GM23338 (cell line): ENCODE results near the gene MAP2K4. TPM values are rescaled to one million over a fixed set of nuclear protein-coding genes. Genes with fewer than 3 reads are reported as not detected.
A peak's percentile ranks its signal among the peaks of the same experiment; 100 is the strongest.

Experiments
- ATAC-seq: fragments of 200-7000 bp; cut with Tn5 transposase; 3 replicates; pipeline ENCODE4 v1.9.1; 2020
- DNase-seq: peaks from one replicate; pipeline ENCODE4 v3.0.0-alpha.2; 2015; ENCODE audit warnings: low spot score
- H2AFZ ChIP-seq: fragments of 200-600 bp; sonication (generic); 2 replicates; pipeline ENCODE4 v1.8.0; 2016; ENCODE audit warnings: antibody characterized with exemption, mild to moderate bottlenecking, moderate library complexity
- H3F3A ChIP-seq: fragments of 200-600 bp; sonication (generic); replicated peaks from 2 replicates; pipeline ENCODE4 v1.8.0; 2017; ENCODE audit warnings: antibody characterized with exemption, mixed run types, low read depth
- H3K27ac ChIP-seq: fragments of 200-600 bp; sonication (generic); 2 replicates; pipeline ENCODE4 v1.6.1; 2016; ENCODE audit warnings: low read depth
- H3K27me3 ChIP-seq: fragments of 200-600 bp; sonication (generic); 2 replicates; pipeline ENCODE4 v1.8.0; 2016; ENCODE audit warnings: mild to moderate bottlenecking, mixed run types, moderate library complexity; ENCODE audit not compliant: insufficient read depth
- H3K36me3 ChIP-seq: fragments of 200-600 bp; sonication (generic); 2 replicates; pipeline ENCODE4 v1.8.0; 2016; ENCODE audit warnings: mild to moderate bottlenecking; ENCODE audit not compliant: insufficient read depth
- H3K4me1 ChIP-seq: fragments of 200-600 bp; sonication (generic); 2 replicates; pipeline ENCODE4 v1.8.0; 2016; ENCODE audit warnings: mild to moderate bottlenecking, moderate library complexity; ENCODE audit not compliant: insufficient read depth
- H3K4me2 ChIP-seq: fragments of 200-600 bp; sonication (generic); 2 replicates; pipeline ENCODE4 v1.7.1; 2017; ENCODE audit warnings: mixed run types
- H3K4me3 ChIP-seq: fragments of 200-600 bp; sonication (generic); 2 replicates; pipeline ENCODE4 v1.6.1; 2016; ENCODE audit warnings: mixed run types
- H3K79me2 ChIP-seq: fragments of 200-600 bp; sonication (generic); replicated peaks from 2 replicates; pipeline ENCODE4 v1.8.0; 2017; ENCODE audit warnings: mild to moderate bottlenecking; ENCODE audit not compliant: insufficient read depth
- H3K9me2 ChIP-seq: fragments of 200-600 bp; sonication (generic); 2 replicates; pipeline ENCODE4 v1.8.0; 2017; ENCODE audit not compliant: insufficient read depth
- H4K20me1 ChIP-seq: fragments of 200-600 bp; sonication (generic); replicated peaks from 2 replicates; pipeline ENCODE4 v1.8.0; 2017; ENCODE audit warnings: mild to moderate bottlenecking; ENCODE audit not compliant: insufficient read depth
- H3K27ac Mint-ChIP-seq: 2 replicates; pipeline ENCODE4 v1.8.0; 2020; ENCODE audit warnings: inconsistent platforms, mild to moderate bottlenecking, moderate library complexity, mixed read lengths
- H3K27me3 Mint-ChIP-seq: 3 replicates; pipeline ENCODE4 v1.8.0; 2022; ENCODE audit warnings: low read depth, mild to moderate bottlenecking, moderate library complexity, mixed read lengths, inconsistent platforms; ENCODE audit not compliant: insufficient read depth, poor library complexity
- H3K36me3 Mint-ChIP-seq: 3 replicates; pipeline ENCODE4 v1.8.0; 2021; ENCODE audit warnings: low read depth, mild to moderate bottlenecking, inconsistent platforms, moderate library complexity, mixed read lengths
- H3K4me1 Mint-ChIP-seq: 3 replicates; pipeline ENCODE4 v1.8.0; 2020; ENCODE audit warnings: mild to moderate bottlenecking, inconsistent platforms, mixed read lengths
- H3K4me3 Mint-ChIP-seq: 3 replicates; pipeline ENCODE4 v1.8.0; 2021; ENCODE audit warnings: moderate library complexity, mild to moderate bottlenecking, inconsistent platforms, mixed read lengths
- H3K9me3 Mint-ChIP-seq: 3 replicates; pipeline ENCODE4 v1.8.0; 2020; ENCODE audit warnings: moderate library complexity, mild to moderate bottlenecking, inconsistent platforms, mixed read lengths
- CREB1 ChIP-seq: fragments of 250-450 bp; sonication (Bioruptor Pico); IDR thresholded peaks from 2 replicates; pipeline ENCODE4 v1.5.0; 2020; ENCODE audit warnings: low read depth, mild to moderate bottlenecking, moderate library complexity
- CTCF ChIP-seq, 2 experiments: fragments of 200-600 bp in 1 of 2; sonication (generic) in 1 of 2; conservative IDR thresholded peaks; 2 replicates each; pipeline versions ENCODE4 v1.5.1 to v1.6.1; 2016 to 2017; ENCODE audit warnings: antibody characterized with exemption in 2 of 2, low read depth in 2 of 2, mild to moderate bottlenecking in 2 of 2, moderate library complexity in 1 of 2
- ETS1 ChIP-seq: IDR thresholded peaks from 2 replicates; pipeline ENCODE4 v1.6.1; 2016; ENCODE audit warnings: antibody characterized with exemption
- EZH2 ChIP-seq: fragments of 200-600 bp; sonication (generic); IDR thresholded peaks from one replicate; pipeline ENCODE4 v1.8.0; 2017; ENCODE audit warnings: antibody characterized with exemption, mild to moderate bottlenecking, low read depth; ENCODE audit not compliant: unreplicated experiment
- NANOG ChIP-seq: IDR thresholded peaks from 2 replicates; pipeline ENCODE4 v1.6.1; 2016; ENCODE audit warnings: antibody characterized with exemption, borderline replicate concordance
- POLR2AphosphoS5 ChIP-seq: IDR thresholded peaks from 2 replicates; pipeline ENCODE4 v1.6.1; 2016; ENCODE audit warnings: antibody characterized with exemption, low read depth
- ZNF114 ChIP-seq: fragments of 250-450 bp; sonication (Bioruptor Pico); IDR thresholded peaks from 2 replicates; pipeline ENCODE4 v1.5.0; 2020; ENCODE audit warnings: mild to moderate bottlenecking, moderate library complexity
- ZNF331 ChIP-seq: fragments of 250-450 bp; sonication (Bioruptor Pico); IDR thresholded peaks from 2 replicates; pipeline ENCODE4 v1.5.0; 2020; ENCODE audit warnings: low read depth, mild to moderate bottlenecking, moderate library complexity
- ZNF462 ChIP-seq: fragments of 250-450 bp; sonication (Bioruptor Pico); IDR thresholded peaks from 2 replicates; pipeline ENCODE4 v1.5.0; 2020; ENCODE audit warnings: mild to moderate bottlenecking, moderate library complexity
- polyA plus RNA-seq: library from polyadenylated mRNA; unstranded; fragments of >200 nt; fragmentation: Nextera tagmentation; extraction: Ambion mirVana; gene quantifications from 2 replicates; pipeline ENCODE4 v1.2.1, GENCODE V29; 2016
- total RNA-seq: library from RNA; depleted of rRNA; stranded (reverse); fragments of >200 nt; shearing (Covaris generic); gene quantifications from 2 replicates; pipeline ENCODE4 v1.2.3, GENCODE V29; 2014

Gene MAP2K4
- total and polyA plus RNA-seq, 2 experiments from 2014 or later: 25.3 to 36.4 TPM

- TF ChIP-seq ZNF462 (CRISPR knock-in tag) (no peak), EZH2 (no peak)
Measured at GRCh38 chr17:12078791-12079190, 58.1 kb downstream of the MAP2K4 start (continued).

GRCh38 chr17:12081720-12082119 lies 61.0 kb downstream of the MAP2K4 start:
- Histone ChIP-seq H3K27ac (no peak overlapping the region), H3K4me3 (no peak overlapping the region), H4K20me1 (peaks cover 6% of the 10 kb centered on the region; the same call in 1 of the 2 replicates), H2AFZ (no peak overlapping the region), H3K9me2 (no peaks in the 10 kb centered on the region), H3K4me2 (no peak overlapping the region), H3K36me3 (peaks cover 3% of the 10 kb centered on the region; the same call in 1 of the 2 replicates), H3K27me3 (no peaks in the 10 kb centered on the region), H3K4me1 (no peaks in the 10 kb centered on the region), H3K79me2 (peaks cover 36% of the 10 kb centered on the region), H3F3A (no peaks in the 10 kb centered on the region)
- Mint-ChIP-seq H3K4me3 (no peak overlapping the region), H3K4me1 (peaks cover 12% of the 10 kb centered on the region; the same call in 2 of the 3 replicates), H3K27me3 (no peaks in the 10 kb centered on the region), H3K36me3 (peaks cover 12% of the 10 kb centered on the region), H3K27ac (no peak overlapping the region), H3K9me3 (0 out of 3 replicates have a peak, but pooled peaks cover 3% of the 10 kb centered on the region)
- ATAC-seq: peak; percentile 55
- peak; percentile 13 for DNase-seq
- TF ChIP-seq POLR2AphosphoS5: no peak
- TF ChIP-seq ZNF331 (CRISPR knock-in tag): no peak
- TF ChIP-seq EZH2: no peak
- TF ChIP-seq ZNF114: no peak
- TF ChIP-seq ETS1: no peak
- no peak for TF ChIP-seq NANOG
- TF ChIP-seq CTCF (conservative IDR thresholded peaks at IDR 0.05; ENCODE audit: low read depth in 2 of 2): no peak
- TF ChIP-seq CREB1 (CRISPR knock-in tag): no peak
